HG02610 (cell line): ENCODE measurements around the gene CCDC91.
A peak's percentile ranks its signal among the peaks of the same experiment; 100 is the strongest.
"Not testable (repeated sequence)": the region's sequence is repeated elsewhere in the genome, so short reads cannot be mapped to it uniquely, and the experiment has no call there.

Experiments
- ATAC-seq: cut with Tn5 transposase; IDR thresholded peaks from one replicate; pipeline ENCODE4 v1.9.1; 2021; ENCODE audit warnings: mild to moderate bottlenecking, moderate library complexity; ENCODE audit not compliant: unreplicated experiment

CCDC91 gene

GRCh38 chr12:28180786-28181185, 9.5 kb upstream of the CCDC91 start:
- no peak for ATAC-seq

GRCh38 chr12:28184375-28184774, 5.9 kb upstream of the CCDC91 start:
- ATAC-seq: no peak

GRCh38 chr12:28186500-28186899, 3.8 kb upstream of the CCDC91 start:
- no peak for ATAC-seq

- no peak for ATAC-seq
Measured at GRCh38 chr12:28189784-28190320, 404 bp upstream of the CCDC91 start.

DNA sequence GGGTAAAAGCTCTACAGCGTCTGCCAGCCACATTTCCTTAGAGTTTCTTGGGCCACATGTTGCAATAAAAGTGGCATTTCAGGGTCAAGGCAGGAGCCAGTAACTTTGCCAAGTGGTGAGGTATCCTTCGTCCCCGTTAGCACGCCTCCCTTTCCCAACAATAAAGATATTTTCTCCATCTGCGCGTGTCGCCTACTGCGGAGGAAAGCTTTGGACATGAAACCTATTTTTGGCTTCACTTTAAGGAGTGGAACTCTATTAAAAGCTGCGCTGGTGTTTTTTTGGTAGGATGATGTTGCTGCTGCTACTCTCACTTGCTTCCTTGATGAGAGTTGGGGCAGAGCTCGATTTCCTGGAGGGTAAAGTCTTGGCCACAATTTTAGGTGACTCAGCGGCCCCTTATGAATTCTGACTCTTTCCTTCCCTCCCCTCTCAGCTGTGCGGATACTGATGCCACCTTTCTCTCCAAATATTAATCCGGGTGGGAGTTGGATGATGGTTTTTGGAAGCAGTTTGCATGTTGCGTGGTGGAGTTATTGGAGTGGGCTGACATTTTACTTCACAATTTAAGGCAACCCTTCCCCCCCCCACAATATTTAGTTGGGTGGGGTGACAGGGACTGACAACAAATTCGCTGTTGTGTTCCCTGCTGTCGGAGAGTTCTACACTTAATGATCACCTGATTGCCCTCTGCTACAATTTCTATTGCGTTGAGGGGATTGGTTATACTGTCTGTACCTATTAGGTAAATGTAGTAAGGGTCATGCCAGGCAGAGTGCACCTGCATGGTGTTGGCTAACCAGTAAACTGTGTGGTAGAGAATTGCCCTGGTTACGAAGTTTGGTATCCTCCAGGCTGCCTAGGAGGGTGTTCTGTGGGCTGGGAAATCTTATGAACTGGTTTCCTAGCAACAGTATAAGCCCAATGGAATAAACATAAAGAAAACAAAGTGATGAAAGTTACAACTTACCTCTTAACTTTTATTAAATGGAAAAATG, 1.1 kb downstream of the CCDC91 start:
- peak; percentile 3 for ATAC-seq

DNA sequence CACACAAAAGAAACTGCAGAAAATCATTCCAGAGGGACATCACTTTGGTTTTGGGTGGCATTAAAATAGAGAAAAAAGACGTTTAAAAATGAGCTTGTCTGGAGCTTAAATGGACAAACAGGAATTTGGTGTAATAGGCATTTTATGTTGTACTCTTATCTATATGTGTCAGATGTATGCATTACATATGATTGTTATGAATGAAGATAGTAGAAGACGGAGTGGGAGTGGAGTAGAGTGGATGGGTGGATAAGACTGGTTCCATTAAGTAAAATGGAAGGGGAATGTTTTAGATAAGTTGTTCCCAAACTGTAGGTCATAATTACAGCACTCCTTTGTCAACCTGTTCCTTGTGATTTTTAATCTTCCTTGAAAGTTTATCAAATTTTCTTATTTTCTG, 1.9 kb downstream of the CCDC91 start:
- no peak for ATAC-seq

GRCh38 chr12:28194621-28195020, 4.4 kb downstream of the CCDC91 start:
- not testable (repeated sequence) for ATAC-seq

DNA sequence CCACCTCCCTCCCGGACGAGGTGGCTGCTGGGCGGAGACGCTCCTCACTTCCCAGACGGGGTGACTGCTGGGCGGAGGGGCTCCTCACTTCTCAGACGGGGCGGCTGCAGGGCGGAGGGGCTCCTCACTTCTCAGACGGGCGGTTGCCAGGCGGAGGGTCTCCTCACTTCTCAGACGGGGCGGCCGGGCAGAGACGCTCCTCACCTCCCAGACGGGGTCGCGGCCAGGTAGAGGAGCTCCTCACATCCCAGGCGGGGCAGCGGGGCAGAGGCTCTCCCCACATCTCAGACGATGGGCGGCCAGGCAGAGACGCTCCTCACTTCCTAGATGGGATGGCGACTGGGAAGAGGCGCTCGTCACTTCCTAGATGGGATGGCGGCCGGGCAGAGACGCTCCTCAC, 10.9 kb downstream of the CCDC91 start:
- ATAC-seq: not testable (repeated sequence)

- ATAC-seq: no peak
Measured at GRCh38 chr12:28202374-28203130, 12.3 kb downstream of the CCDC91 start.

GRCh38 chr12:28209782-28210181, 19.5 kb downstream of the CCDC91 start:
- no peak for ATAC-seq

- ATAC-seq: no peak
Measured at GRCh38 chr12:28212182-28212581, 21.9 kb downstream of the CCDC91 start.

DNA sequence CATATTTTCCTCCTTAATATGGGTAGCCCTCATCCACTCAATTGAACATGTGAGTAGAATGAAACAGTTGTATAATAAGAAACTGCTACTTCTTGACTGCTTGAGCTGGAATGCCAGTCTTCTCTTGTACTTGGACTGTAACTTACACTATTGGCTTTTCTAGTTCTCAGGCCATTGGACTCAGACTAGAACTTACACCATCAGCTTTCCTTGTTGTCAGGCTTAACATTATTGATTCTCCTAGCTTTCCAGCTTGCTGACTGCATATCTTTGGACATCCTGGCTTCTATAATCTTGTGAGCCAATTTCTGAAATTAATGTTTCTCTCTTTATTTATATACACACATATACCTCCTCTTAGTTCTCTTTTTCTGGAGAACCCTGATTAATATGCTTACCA, 24.8 kb downstream of the CCDC91 start:
- ATAC-seq: no peak

- no peak for ATAC-seq
Measured at GRCh38 chr12:28216016-28216415, 25.8 kb downstream of the CCDC91 start.

- peak; percentile 50 for ATAC-seq
Measured at GRCh38 chr12:28217805-28218204, 27.5 kb downstream of the CCDC91 start.

DNA sequence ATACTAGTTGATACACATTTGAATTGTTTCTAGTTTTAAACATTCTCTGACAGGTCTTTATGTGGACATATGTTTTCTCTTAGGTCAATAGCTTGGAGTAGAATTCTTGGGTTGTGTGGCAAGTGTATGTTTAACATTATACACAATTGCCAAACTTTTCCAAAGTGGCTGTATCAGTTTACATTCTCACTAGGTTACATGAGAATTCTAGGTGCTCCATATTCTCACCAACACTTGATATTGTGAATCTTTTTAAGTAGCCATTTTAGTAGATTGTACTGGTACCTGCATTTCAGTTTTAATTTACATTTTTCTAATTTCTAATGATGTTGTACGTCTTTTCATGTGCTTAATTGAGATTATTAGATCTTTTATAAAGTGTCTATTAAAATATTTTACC, 28.6 kb downstream of the CCDC91 start:
- no peak for ATAC-seq

DNA sequence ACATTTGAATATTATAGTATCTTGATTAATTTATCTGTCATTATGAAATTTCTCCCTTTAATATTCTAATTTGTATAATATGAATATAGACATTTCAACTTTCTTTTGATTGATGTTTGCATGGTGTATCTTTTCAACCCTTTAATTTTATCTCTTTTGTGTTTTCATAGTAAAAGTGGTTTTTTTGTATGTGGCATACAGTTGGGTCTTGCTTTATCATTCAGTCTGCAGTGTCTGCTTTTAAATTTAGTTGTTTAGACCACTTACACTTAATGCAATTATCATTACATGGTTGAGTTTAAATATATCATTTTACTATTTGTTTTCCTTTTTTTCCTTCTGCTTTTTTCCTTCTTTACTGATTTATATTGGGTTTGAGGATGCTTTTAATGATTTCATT, 29.6 kb downstream of the CCDC91 start:
- ATAC-seq: no peak

DNA sequence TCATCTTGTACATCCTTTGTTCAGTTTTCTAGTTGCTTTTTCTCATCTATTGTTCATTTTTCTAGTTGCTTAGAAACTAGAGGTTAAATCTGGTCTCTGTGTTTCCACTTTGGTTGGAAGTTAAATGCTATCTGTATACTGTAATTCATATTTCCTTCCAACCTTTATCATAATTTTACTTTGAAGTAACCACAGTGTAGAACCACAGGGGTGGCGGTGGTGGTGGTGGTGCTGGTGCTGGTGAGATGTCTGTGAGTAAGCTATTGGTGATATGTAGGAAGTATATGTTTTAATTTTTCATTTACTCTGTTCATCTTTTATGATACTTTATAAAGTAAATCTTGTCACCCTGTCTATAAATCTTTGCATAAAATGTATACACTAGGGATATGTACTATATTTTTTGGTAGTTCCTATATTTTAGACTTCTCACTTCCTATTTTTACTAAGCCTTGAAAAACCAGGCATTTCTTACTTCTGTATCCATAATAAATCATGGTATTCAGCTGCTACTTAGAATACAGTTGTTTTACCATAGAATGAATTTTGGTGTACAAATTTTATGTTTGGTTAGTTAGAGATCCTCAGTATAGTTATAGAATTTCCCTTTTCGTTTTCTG, 31.9 kb downstream of the CCDC91 start:
- ATAC-seq: no peak

GRCh38 chr12:28223025-28223554, 32.8 kb downstream of the CCDC91 start:
- ATAC-seq: peak; percentile 97

DNA sequence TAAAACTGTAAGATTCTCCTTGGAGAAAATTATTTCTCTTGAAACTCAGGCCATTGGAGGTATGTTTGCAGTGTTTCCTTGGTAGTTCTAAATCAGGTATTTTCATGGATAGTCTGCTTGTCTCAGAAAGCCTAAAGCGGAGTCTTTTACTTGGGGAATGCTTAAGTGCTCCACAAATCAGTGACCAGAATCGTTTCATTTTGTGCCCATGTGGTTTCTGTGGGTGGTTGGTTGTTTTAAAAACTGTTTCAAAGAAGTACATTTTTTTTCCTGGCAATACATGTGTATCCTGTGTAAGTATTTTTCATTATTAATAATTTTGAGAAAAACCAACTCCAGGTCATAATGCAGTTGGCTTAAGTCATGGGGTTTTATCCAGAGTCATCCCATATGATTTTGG, 33.6 kb downstream of the CCDC91 start:
- no peak for ATAC-seq

DNA sequence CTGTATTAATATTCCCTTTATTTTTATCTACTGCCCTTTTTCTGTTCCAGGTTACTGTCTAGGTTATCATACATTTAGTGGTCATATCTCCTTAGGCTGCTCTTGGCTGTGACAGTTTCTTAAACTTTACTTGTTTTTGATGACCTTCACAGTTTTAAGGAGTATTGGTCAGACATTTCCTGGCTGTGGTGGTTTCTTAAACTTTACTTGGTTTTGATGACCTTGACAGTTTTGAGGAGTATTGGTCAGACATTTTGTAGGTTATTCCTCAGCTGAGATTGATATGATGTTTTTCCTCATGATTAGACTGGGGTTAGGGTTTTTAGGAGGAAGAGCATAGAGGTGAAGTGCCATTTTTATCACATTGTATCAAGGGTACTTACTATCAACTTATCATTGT, 36.4 kb downstream of the CCDC91 start:
- no peak for ATAC-seq

DNA sequence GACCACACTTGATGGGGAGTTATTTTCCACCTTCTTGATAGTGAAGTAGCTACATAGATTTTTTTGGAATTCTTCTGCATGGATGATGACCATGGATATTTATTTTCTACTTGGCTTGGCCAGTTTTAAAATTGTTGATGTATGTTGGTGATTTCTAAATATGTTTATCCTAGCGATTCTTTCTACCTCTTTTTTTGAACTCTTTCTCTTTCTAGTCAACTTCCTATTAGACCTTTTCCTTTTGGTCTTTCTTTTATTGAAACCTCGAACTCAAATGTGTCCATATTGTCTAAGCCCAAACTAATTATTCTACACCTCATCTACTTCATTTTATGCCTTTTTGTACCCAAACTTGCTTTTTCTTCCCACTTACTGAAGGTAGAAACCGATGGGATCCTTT, 37.0 kb downstream of the CCDC91 start:
- ATAC-seq: no peak
